Measurements from ENCODE around the gene RBM10.
"Not testable (repeated sequence)": the region's sequence is repeated elsewhere in the genome, so short reads cannot be mapped to it uniquely, and the experiment has no call there.

RBM10 gene, protein sequence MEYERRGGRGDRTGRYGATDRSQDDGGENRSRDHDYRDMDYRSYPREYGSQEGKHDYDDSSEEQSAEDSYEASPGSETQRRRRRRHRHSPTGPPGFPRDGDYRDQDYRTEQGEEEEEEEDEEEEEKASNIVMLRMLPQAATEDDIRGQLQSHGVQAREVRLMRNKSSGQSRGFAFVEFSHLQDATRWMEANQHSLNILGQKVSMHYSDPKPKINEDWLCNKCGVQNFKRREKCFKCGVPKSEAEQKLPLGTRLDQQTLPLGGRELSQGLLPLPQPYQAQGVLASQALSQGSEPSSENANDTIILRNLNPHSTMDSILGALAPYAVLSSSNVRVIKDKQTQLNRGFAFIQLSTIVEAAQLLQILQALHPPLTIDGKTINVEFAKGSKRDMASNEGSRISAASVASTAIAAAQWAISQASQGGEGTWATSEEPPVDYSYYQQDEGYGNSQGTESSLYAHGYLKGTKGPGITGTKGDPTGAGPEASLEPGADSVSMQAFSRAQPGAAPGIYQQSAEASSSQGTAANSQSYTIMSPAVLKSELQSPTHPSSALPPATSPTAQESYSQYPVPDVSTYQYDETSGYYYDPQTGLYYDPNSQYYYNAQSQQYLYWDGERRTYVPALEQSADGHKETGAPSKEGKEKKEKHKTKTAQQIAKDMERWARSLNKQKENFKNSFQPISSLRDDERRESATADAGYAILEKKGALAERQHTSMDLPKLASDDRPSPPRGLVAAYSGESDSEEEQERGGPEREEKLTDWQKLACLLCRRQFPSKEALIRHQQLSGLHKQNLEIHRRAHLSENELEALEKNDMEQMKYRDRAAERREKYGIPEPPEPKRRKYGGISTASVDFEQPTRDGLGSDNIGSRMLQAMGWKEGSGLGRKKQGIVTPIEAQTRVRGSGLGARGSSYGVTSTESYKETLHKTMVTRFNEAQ

DNA sequence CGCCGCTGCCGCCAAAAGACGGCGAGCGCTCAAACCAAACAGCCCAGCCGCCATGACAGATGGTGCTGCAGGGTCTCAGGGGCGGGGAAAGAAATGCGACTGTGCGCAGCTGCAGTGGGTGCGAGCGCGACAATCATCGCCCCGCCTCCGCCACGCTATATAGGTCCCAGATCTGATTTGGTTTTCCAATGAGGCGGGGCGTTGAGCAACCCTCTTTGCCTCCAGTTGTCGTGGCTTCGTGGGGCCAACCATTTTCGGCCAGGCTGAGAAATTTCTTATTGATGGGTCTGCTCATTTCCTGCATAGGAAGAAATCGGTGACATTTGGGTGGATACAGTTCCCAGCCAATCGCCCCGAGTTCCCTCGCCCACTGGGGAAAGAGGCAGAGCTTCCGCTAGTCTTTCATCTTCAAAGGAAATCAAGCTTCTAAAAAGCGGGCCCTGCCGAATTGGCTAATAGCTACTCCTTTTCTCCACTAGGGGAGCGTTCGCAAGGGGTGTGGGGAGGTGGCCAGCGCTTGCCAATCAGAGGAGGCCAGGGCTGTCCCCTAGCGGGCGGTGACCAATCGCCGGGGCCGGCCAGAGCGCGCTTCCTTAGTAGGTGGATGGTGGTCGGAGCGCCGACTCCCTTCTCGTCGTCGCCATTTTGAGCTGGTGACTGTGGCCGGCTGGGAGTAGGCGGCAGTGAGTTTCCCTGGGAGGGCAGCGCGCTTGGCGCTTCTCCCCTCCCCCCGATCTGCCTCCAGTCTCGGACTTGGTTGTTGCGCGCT, at the start of gene RBM10, which contains the start of gene NDUFB11:
Gene RBM10, plus strand, starts transcription at position 596 of the 769 bp plus-strand sequence. CDS start 2,261 bp downstream, outside the sequence.
Gene NDUFB11, minus strand, starts transcription at position 77 of the 769 bp plus-strand sequence. Its CDS starts 23 bp downstream, at position 54.
- DNase-seq = peak; percentile 96

GRCh38 chrX:47097018-47097417, 48.0 kb upstream of the RBM10 start:
- no peak for DNase-seq

- no peak for DNase-seq
Observed at GRCh38 chrX:47098338-47099094, 46.5 kb upstream of the RBM10 start.

- no peak for DNase-seq
Observed at GRCh38 chrX:47101206-47101605, 43.8 kb upstream of the RBM10 start.

DNA sequence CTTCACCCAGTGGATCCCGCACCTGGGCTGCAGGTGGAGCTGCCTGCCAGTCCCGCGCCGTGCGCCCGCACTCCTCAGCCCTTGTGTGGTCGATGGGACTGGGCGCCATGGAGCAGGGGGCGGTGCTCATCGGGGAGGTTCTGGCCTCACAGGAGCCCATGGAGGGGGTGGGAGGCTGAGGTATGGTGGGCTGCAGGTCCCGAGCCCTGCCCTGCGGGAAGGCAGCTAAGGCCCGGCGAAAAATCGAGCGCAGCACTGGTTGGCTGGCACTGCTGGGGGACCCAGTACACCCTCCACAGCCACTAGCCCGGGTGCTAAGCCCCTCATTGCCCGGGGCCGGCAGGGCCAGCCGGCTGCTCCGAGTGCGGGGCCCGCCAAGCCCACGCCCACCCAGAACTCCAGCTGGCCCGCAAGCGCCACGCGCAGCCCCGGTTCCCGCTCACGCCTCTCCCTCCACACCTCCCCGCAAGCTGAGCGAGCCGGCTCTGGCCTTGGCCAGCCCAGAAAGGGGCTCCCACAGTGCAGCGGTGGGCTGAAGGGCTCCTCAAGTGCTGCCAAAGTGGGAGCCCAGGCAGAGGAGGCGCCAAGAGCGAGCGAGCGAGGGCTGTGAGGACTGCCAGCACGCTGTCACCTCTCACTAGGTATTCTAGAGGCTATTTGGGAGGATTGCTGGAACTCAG, 33.9 kb upstream of the RBM10 start:
- DNase-seq = not testable (repeated sequence)

- DNase-seq = no peak
Observed at GRCh38 chrX:47112316-47112954, 32.6 kb upstream of the RBM10 start.

GRCh38 chrX:47116551-47117110, 28.4 kb upstream of the RBM10 start:
- peak; percentile 2 for DNase-seq

GRCh38 chrX:47124466-47124865, 20.6 kb upstream of the RBM10 start:
- DNase-seq = not testable (repeated sequence)

DNA sequence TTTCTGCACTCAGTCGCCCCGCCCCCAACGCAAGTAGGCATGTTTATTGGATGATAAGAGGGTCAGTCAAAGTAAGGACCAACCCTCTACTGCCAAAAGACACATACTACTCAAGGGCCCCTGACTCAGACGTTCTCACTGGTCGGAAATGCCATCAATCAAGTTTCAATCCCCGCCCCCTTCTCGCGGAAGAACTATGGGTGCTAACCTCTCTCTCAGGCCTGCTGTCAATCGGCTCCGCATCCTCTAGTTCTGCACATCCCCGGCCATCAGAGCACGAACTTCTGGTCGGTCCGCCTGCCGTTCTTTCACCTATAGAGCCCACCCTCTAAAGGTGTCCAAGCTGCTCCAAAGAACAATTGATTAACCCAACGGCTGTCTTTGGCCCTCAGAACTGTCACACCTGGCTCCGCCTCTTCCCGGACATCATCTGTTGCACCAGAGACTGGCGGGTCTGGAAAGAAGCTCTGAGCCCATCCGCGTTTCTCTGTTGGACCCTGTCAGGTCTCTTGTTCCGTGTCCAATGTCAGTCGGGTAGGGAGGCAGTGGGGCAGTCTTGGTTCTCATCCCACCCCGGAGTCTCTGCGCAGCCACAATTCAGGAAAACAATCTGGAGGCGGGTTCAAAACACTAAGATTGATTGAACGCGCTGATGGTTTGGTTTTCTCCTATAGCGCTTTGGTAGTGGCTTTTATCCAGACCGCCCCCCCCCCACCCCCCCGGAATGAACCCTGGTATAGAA, 15.7 kb upstream of the RBM10 start:
- peak; percentile 97 for DNase-seq

GRCh38 chrX:47129899-47130358, 15.1 kb upstream of the RBM10 start:
- DNase-seq = no peak

DNA sequence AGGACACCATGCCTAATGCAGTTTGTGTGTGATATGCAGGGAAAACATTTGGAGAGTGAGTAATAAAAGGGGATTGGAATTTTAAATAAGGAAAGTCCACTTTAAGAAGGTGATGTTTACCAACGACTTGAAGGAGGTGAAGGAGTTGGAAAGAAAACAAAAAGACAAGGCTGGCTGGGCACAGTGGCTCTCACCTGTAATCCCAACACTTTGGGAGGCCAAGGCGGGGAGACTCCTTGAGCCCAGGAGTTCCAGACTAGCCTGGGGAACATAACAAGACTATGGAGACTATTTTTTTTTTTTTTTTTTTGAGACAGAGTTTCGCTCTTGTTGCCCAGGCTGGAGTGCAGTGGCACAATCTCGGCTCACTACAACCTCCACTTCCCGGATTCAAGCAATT, 11.5 kb upstream of the RBM10 start:
- no peak for DNase-seq

DNA sequence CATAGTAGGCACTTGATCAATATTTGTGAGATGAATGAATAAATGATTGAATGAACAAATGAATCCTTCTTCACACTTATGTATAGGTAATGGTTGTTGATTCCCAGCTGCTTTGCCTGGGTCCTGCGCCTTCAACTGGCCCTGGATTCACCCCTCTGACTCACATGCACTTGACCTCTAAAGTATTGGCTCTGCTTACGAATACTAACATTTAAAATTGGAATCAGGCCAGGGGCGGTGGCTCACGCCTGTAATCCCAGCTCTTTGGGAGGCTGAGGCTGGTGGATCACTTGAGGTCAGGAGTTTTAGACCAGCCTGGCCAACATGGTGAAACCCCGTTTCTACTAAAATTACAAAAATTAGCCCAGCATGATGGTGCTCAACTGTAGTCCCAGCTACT, 9.4 kb upstream of the RBM10 start:
- DNase-seq = not testable (repeated sequence)

GRCh38 chrX:47138171-47138570, 6.8 kb upstream of the RBM10 start:
- DNase-seq = no peak

DNA sequence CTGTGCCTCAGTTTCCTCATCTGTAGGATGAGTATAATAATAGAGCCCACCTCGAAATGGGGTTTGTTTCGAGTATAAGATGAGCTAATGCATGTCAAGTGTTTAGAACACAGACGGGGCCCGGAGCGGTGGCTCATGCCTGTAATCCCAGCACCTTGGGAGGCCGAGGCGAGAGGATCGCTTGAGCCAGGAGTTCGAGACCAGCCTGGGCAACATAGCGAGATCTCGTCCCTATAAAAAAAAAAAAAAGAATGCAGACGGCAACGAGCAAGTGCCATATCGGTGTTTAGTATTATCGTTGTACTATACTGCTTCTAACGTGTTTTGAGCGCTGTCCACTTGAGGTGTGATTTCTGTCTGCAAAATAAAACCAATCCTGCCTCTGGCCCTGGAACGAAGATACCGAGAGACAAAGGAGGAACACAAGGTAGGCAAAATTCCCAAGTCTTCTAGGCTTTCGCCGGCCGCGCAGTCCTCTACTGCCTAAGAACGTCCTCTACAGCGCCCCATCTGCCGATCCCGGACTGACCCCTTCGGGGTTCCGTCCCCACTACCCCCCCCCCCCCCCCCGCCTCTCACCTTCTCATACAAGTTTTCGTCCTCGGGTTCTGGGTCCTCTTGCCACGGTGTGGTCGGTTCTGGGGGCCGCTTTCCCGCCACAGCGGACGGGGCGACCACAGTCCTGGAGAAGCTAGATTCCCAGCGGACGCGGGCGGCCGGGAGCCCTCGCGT, 961 bp upstream of the RBM10 start:
- DNase-seq = peak; percentile 75

DNA sequence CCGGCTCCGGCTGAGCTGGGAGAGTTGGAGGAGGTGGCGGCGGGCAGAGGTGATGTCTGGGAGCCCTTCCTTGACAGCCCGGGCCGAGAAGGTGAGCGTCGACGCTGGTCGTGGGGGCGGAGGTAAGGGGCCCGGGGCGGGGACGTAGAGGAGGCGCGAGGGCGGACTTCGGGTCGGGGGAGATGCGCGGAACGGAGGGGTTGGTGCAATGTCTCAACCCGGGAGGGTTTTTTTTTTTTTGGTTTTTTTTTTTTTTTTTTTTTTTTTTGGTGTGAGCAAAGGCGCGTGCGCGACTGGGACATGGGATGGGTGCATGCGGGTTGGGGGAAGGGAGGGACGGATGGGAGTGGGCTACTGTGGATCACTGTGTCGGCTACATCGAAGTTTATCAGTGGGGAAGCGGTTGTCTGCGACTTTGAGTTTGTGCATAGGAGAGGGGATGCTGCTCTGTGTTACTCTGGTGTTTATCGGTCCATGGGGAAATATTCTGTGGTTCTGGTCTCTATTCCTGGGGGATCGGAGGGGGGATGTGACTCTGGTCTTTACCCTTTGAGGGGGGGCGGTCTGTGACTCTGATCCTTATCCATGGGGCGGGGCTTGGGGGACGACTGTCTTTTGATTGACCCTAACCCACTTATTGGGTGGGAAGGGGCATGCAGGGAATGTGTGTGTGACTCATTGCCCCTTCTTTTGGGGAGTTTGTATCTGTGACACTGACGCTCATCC, 537 bp downstream of the RBM10 start:
- DNase-seq = peak; percentile 24

- no peak for DNase-seq
Observed at GRCh38 chrX:47146121-47146935, 1.3 kb downstream of the RBM10 start.
